Stimulated activated CD4-positive, alpha-beta T cell treated with anti-CD3 and anti-CD28 coated beads, Interleukin-4, amount 100 ng/mL, for 1 hour (primary cell): Measurements from ENCODE around the gene MICB.
"Not testable (repeated sequence)": the region's sequence is repeated elsewhere in the genome, so short reads cannot be mapped to it uniquely, and the experiment has no call there.

Experiments
- DNase-seq: peaks from one replicate; pipeline ENCODE4 v3.0.0-alpha.2; 2020

MICB gene

GRCh38 chr6:31497531-31498476, at the start of gene MICB:
Gene MICB (plus strand): TSS chr6:31498145. CDS start chr6:31498194, 49 bp downstream.
- DNase-seq: peak; percentile 87

DNA sequence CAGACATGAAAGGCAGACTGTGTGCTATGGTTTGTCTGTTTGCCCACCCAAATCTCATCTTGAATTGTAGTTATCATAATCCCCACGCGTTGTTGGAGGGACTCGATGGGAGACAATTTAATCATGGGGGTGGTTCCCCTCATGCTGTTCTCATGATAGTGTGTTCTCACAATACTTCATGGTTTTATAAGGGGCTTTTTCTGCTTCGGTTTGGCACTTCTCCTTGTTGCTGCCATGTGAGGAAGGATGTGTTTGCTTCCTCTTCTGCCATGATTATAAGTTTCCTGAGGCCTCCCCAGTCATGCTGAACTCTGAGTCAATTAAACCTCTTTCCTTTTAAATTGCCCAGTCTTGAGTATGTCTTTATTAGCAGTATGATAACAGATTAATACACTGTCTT, 47.2 kb upstream of the MICB start:
- DNase-seq: no peak

DNA sequence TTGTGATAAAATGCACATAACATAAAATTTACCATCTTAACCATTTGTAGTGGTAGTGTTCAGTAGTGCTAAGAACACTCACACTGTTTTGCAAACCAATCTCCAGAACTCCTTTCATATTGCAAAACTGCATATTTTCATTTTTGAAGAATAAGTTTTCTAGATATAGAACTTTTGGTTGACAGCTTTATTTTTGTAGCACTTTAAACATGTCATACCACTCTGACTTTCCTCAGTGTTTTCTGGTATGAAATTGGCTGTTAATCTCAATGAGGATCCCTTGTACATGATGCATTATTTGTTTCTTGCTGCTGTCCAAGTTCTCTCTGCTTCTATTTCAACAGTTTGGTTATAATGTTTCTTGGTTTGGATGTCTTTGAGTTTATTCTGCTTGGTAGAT, 45.1 kb upstream of the MICB start:
- DNase-seq: no peak

GRCh38 chr6:31453259-31453658, 44.7 kb upstream of the MICB start:
- DNase-seq: no peak

GRCh38 chr6:31459864-31460263, 38.1 kb upstream of the MICB start:
- not testable (repeated sequence) for DNase-seq

- DNase-seq: no peak
These were observed 37.5 kb upstream of the MICB start for GRCh38 chr6:31460361-31461025.

DNA sequence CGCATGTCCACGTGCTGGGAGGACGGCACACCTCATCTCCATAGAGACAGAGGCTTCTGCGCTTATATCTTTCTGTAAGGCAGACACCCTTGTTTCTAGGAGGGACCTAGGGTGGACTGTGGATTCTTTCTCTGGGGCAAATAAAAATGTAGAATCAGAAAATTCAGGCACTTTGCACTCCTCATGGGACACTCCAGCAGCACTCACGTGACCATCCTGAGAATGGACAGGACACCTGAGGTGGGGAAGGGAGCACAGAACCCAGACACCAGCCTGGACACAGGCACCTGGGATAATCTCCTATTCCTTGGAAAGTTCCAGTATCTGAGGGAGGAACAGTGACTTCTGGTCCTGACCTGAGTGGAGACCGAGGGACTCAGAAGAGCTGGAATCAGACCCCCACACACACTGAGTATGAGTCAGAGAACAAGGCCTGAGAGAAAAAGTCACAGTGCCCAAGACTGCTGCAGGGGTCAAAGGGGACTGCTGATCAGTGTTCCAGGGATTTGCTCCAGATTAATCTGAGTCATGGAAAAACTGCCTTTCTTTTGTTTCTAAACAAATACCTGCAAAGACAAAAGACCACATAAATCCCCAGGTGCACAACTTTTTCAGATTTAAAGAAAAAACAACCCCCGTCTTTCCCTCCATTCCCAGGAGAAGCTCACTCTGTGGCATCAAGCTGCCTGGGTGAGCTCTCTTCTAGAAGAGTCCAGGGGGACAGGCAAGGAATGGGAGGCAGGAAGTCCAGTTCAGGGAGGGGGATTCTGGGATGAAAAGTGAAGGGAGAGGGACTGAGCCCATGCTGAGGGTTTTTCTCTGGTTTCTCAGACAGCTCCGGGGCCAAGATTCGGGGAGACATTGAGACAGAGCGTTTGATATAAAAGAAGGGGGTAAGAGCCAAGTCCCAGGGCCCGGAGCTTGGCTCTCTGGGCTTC, 35.6 kb upstream of the MICB start:
- no peak for DNase-seq

- DNase-seq: peak; percentile 81
These were observed 34.7 kb upstream of the MICB start for GRCh38 chr6:31462964-31463870.

- no peak for DNase-seq
These were observed 33.4 kb upstream of the MICB start for GRCh38 chr6:31464252-31465184.

GRCh38 chr6:31465185-31465536, 32.8 kb upstream of the MICB start:
- DNase-seq: no peak

GRCh38 chr6:31465718-31466117, 32.2 kb upstream of the MICB start:
- no peak for DNase-seq

- DNase-seq: no peak
These were observed 31.5 kb upstream of the MICB start for GRCh38 chr6:31466466-31466865.

- no peak for DNase-seq
These were observed 30.8 kb upstream of the MICB start for GRCh38 chr6:31467151-31467550.

DNA sequence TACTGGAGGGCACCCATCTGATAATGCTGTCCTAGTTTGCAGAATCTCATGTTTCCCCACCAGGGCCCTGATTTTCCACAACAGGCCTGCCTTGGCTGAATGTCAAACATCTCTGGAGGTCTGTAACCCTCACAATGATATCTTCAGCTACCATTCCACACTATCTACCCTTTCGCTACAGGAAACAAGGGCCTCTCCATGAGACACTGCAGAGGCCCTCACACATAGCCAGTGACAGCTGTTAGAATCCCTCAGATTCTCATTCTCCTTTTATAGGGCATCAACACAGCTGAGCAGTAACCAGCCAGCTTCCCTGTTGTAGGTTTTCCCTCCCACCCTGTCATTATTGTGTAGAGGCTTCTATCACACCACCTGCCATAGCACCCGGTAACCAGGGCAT, 29.6 kb upstream of the MICB start:
- no peak for DNase-seq

GRCh38 chr6:31470801-31471200, 27.1 kb upstream of the MICB start:
- no peak for DNase-seq

DNA sequence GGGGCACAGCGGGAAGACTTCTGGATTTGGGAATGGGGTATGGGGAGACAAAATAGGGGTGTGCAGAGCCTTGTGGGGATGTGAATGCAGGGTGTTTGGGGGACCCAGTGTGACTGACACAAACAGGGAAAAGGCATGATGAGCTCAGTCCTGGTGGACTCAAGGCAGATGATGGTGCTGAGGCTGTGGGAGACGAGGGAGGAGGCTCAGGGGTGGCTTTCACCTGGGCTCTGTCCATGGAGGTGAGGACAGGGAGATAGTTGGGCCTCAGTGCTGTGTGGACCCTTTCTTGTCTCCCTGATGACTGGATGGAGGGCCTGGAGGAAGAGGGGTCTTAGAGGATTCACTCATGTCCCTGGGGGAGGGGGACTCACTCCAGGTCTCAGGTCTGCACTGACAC, 26.2 kb upstream of the MICB start:
- no peak for DNase-seq

GRCh38 chr6:31472259-31472658, 25.7 kb upstream of the MICB start:
- DNase-seq: no peak

DNA sequence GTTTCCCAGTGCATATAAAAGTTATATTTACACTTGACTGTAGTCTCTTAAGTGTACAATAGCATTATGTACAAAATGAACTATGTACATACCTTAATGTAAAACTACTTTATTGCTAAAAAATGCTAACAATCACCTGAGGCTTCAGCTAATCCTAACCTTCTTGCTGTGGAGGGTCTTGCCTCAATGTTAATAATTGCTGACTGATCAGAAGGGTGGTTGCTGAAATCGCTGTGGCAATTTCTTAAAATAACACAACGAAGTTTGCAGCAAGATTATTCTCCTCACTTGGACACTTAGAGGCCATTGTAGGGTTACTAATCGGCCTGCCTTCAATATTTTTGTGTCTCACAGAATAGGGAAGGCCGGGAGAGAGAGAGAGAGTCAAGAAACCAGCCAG, 24.7 kb upstream of the MICB start:
- DNase-seq: no peak

DNA sequence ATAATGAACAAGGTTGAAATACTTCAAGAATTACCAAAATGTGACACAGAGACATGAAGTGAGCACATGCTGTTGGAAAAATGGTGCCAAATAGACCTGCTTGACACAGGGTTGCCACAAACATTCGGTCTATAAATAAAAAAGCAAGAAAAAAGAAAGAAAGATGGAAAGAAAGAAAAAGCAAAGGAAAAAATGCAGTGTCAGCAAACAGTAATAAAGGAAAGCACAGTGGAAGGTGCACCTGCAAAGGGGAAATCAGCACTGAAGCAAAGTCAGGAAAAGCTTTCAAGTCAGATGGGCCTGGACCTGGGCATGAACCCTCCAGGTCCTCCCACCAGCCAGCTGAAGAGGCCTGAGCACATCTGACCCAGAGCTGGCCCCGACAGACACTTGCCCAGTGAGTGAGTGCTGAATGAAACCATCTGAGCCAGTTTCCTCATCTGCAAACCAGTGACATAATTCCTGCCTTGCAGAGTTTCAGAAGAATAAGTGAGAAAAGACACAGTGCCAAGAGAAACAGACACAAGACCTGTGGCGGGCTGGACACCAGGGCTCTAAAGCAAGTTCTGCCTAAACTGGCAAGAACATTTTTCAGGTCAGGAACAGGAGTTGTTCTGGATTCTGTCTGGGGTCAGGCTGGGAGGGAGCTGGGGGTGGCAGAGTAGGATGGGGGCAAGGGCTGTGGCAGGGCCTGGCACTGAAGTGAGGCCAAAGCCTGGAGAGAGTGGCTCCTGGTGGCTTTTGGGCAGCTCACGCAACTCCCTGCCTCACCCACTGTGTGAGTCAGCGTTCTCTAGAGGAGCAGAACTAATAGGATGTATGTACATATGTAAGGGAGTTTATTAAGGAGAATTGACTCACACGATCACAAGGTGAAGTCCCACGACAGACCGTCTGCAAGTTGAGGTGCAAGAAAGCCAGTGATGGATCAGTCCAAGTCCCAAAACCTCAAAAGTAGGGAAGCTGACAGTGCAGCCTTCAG, 23.9 kb upstream of the MICB start:
- no peak for DNase-seq

GRCh38 chr6:31474871-31475286, 23.1 kb upstream of the MICB start:
- no peak for DNase-seq
